SK-N-SH (cell line): Measurements from ENCODE around the gene KAT8. TPM values are rescaled to one million over a fixed set of nuclear protein-coding genes. Genes with fewer than 3 reads are reported as not detected.

ENCODE experiments used
- CTCF ChIA-PET: fragments of 300-600, 350-600 bp; formaldehyde crosslinking; extraction: SDS; loops from one replicate; lab custom pipeline; 2021; lab: Yijun Ruan, JAX
- POLR2A ChIA-PET: fragments of 350-600 bp; sonication (Branson Sonifier 250); formaldehyde crosslinking; extraction: SDS; loops from one replicate; lab custom pipeline; 2020; ENCODE audit warnings: antibody characterized with exemption, inconsistent platforms; lab: Yijun Ruan, JAX
- DNase-seq: peaks from one replicate; pipeline ENCODE4 v3.0.0; 2012
- H2AFZ ChIP-seq: fragments of 200-600 bp; sonication (generic); 2 replicates; pipeline ENCODE4 v1.8.1; 2016; ENCODE audit warnings: antibody characterized with exemption, mild to moderate bottlenecking, low read depth
- H3F3A ChIP-seq: fragments of 200-600 bp; sonication (generic); replicated peaks from 2 replicates; pipeline ENCODE3; 2016; ENCODE audit warnings: antibody characterized with exemption, mild to moderate bottlenecking; ENCODE audit not compliant: insufficient read depth
- H3K27ac ChIP-seq, 2 experiments: fragments of 200-500 bp in 1 of 2; fragments of 200-600 bp in 1 of 2; sonication (Bioruptor generic) in 1 of 2; sonication (generic), shearing (Covaris generic) in 1 of 2; 2 replicates each; pipeline versions ENCODE4 v1.5.1 to v1.6.1; 2014 to 2016; ENCODE audit warnings: low read depth in 2 of 2, inconsistent platforms in 1 of 2, low read length in 1 of 2, mild to moderate bottlenecking in 1 of 2, mixed read lengths in 1 of 2
- H3K27me3 ChIP-seq: fragments of 200-600 bp; sonication (generic), shearing (Covaris generic); 2 replicates; pipeline ENCODE4 v1.6.1; 2016; ENCODE audit warnings: mixed run types; ENCODE audit not compliant: insufficient read depth
- H3K36me3 ChIP-seq, 2 experiments: fragments of 200-500 bp in 1 of 2; fragments of 200-600 bp in 1 of 2; sonication (Bioruptor generic) in 1 of 2; sonication (generic) in 1 of 2; replicated peaks in 1 of 2; 2 replicates each; pipeline versions ENCODE3 to v1.5.1; 2014 to 2016; ENCODE audit warnings: low read length in 1 of 2, mild to moderate bottlenecking in 1 of 2; ENCODE audit not compliant: insufficient read depth in 2 of 2, control insufficient read depth in 1 of 2
- H3K4me1 ChIP-seq, 2 experiments: fragments of 200-500 bp in 1 of 2; fragments of 200-600 bp in 1 of 2; sonication (Bioruptor generic) in 1 of 2; sonication (generic), shearing (Covaris generic) in 1 of 2; 2 replicates each; pipeline versions ENCODE4 v1.5.1 to v1.6.1; 2014 to 2016; ENCODE audit warnings: low read depth in 1 of 2, low read length in 1 of 2, mixed run types in 1 of 2; ENCODE audit not compliant: insufficient read depth in 2 of 2, control insufficient read depth in 1 of 2
- H3K4me2 ChIP-seq: fragments of 200-600 bp; sonication (generic), shearing (Covaris generic); 2 replicates; pipeline ENCODE4 v1.6.1; 2017; ENCODE audit warnings: mixed run types
- H3K4me3 ChIP-seq, 2 experiments: fragments of 200-500 bp in 1 of 2; fragments of 200-600 bp in 1 of 2; sonication (Bioruptor generic) in 1 of 2; sonication (generic), shearing (Covaris generic) in 1 of 2; 2 replicates each; pipeline versions ENCODE4 v1.5.1 to v1.8.1; 2014 to 2016; ENCODE audit warnings: low read depth in 2 of 2, inconsistent platforms in 1 of 2, low read length in 1 of 2, mild to moderate bottlenecking in 1 of 2, mixed read lengths in 1 of 2, moderate library complexity in 1 of 2
- H3K79me2 ChIP-seq: fragments of 200-600 bp; sonication (generic); 2 replicates; pipeline ENCODE4 v1.8.1; 2017; ENCODE audit warnings: mild to moderate bottlenecking; ENCODE audit not compliant: insufficient read depth
- H3K9ac ChIP-seq: fragments of 200-600 bp; sonication (generic); 2 replicates; pipeline ENCODE4 v1.6.1; 2017; ENCODE audit warnings: mixed run types
- H3K9me2 ChIP-seq: fragments of 200-600 bp; sonication (generic); 2 replicates; pipeline ENCODE4 v1.6.1; 2017; ENCODE audit warnings: mixed run types
- H3K9me3 ChIP-seq: fragments of 200-600 bp; sonication (generic); 2 replicates; pipeline ENCODE4 v1.6.1; 2017; ENCODE audit warnings: mixed run types, mild to moderate bottlenecking, moderate library complexity
- H4K20me1 ChIP-seq: fragments of 200-600 bp; sonication (generic); 2 replicates; pipeline ENCODE4 v1.6.1; 2017; ENCODE audit warnings: mild to moderate bottlenecking, mixed run types; ENCODE audit not compliant: insufficient read depth
- CHD2 ChIP-seq: fragments of 150-350 bp; IDR thresholded peaks from 2 replicates; pipeline ENCODE4 v1.6.1; 2018; ENCODE audit warnings: low read length; ENCODE audit not compliant: partially characterized antibody
- EP300 ChIP-seq, 2 experiments: IDR thresholded peaks; 2 replicates each; pipeline versions ENCODE4 v1.4.0 to v1.6.1; 2012; ENCODE audit warnings: borderline replicate concordance in 1 of 2, low read depth in 1 of 2, low read length in 1 of 2
- EZH2phosphoT487 ChIP-seq: fragments of 200-600 bp; sonication (generic); IDR thresholded peaks from 2 replicates; pipeline ENCODE4 v1.6.1; 2017; ENCODE audit warnings: low read depth, mixed run types, mild to moderate bottlenecking, antibody characterized with exemption, moderate library complexity, borderline replicate concordance
- FOSL2 ChIP-seq: IDR thresholded peaks from 2 replicates; pipeline ENCODE4 v1.4.0; 2012; ENCODE audit warnings: low read depth, mild to moderate bottlenecking, moderate library complexity, borderline replicate concordance
- GATA2 ChIP-seq: sonication (generic); formaldehyde crosslinking; IDR thresholded peaks from 2 replicates; pipeline ENCODE4 v1.5.0; 2020; ENCODE audit warnings: mild to moderate bottlenecking, missing genetic modification reagents
- IRF3 ChIP-seq: fragments of 150-350 bp; IDR thresholded peaks from 2 replicates; pipeline ENCODE4 v1.6.1; 2016; ENCODE audit warnings: mild to moderate bottlenecking, low read depth, low read length
- JUND ChIP-seq: IDR thresholded peaks from 2 replicates; pipeline ENCODE4 v1.4.0; 2012
- MAX ChIP-seq: IDR thresholded peaks from 2 replicates; pipeline ENCODE4 v1.4.0; 2012; ENCODE audit warnings: low read depth
- MEF2A ChIP-seq: IDR thresholded peaks from 2 replicates; pipeline ENCODE4 v1.4.0; 2012; ENCODE audit warnings: low read depth, borderline replicate concordance
- NRF1 ChIP-seq: IDR thresholded peaks from 2 replicates; pipeline ENCODE4 v1.6.1; 2012; ENCODE audit warnings: low read depth, mild to moderate bottlenecking, low read length
- RAD21 ChIP-seq: IDR thresholded peaks from 2 replicates; pipeline ENCODE4 v1.6.1; 2012; ENCODE audit warnings: mild to moderate bottlenecking, low read length
- REST ChIP-seq: IDR thresholded peaks from 2 replicates; pipeline ENCODE4 v1.6.1; 2012; ENCODE audit warnings: mild to moderate bottlenecking, low read depth, low read length, moderate library complexity
- RFX5 ChIP-seq: IDR thresholded peaks from 2 replicates; pipeline ENCODE4 v1.6.1; 2012; ENCODE audit warnings: mild to moderate bottlenecking, improper control_type of control experiment, low read length
- SIN3A ChIP-seq: IDR thresholded peaks from 2 replicates; pipeline ENCODE4 v1.6.1; 2012; ENCODE audit warnings: low read depth, mild to moderate bottlenecking, low read length, moderate library complexity, borderline replicate concordance
- SMC3 ChIP-seq: IDR thresholded peaks from 2 replicates; pipeline ENCODE4 v1.6.1; 2012; ENCODE audit warnings: low read depth, low read length, improper control_type of control experiment
- TAF1 ChIP-seq: IDR thresholded peaks from 2 replicates; pipeline ENCODE4 v1.6.1; 2012; ENCODE audit warnings: low read depth, mild to moderate bottlenecking, low read length, moderate library complexity, borderline replicate concordance
- USF2 ChIP-seq: fragments of 150-350 bp; IDR thresholded peaks from 2 replicates; pipeline ENCODE4 v1.6.1; 2017; ENCODE audit warnings: antibody characterized with exemption, low read length, low read depth, borderline replicate concordance
- ZBTB33 ChIP-seq: IDR thresholded peaks from 2 replicates; pipeline ENCODE4 v1.4.0; 2012; ENCODE audit warnings: low read depth, borderline replicate concordance
- WGBS: methylation state at CpG from one replicate; pipeline ENCODE4 v1.1.6; 2017; ENCODE audit warnings: low lambda C conversion rate; 5-methylcytosine and 5-hydroxymethylcytosine counted together
- polyA plus RNA-seq, 3 experiments: library from polyadenylated mRNA; depleted of rRNA; stranded (reverse); fragments of >200 nt; gene quantifications; 2 replicates each; pipeline ENCODE4 v1.2.3, GENCODE V29; 2012

Gene KAT8
- polyA plus RNA-seq, 1 of the 3 experiments (the other 2 are of a cell fraction) = 52.0 TPM

GRCh38 chr16:31133046-31133501 is 15.6 kb downstream of the KAT8 start:
- no peaks in the 10 kb centered on the region for H3K79me2 ChIP-seq
- peaks cover 0 to 13% of the 10 kb centered on the region in 2 experiments for H3K36me3 ChIP-seq
- ChIA-PET CTCF (interaction anchor here (1.5 kb wide), 1 partner anchor 9 kb away, joined by 4 read pairs; no protein-coding TSS in a partner anchor), POLR2A (interaction anchor here (3.9 kb wide), 1 partner anchor 16 kb away, joined by 15 read pairs; the partner anchor contains the start of gene KAT8)
- H3K4me1 ChIP-seq = peaks cover 0 to 20% of the 10 kb centered on the region in 2 experiments; a peak in 1 of 4 replicates
- TF ChIP-seq ZBTB33 (no peak), JUND (no peak), FOSL2 (no peak), MAX (no peak), REST (no peak), CHD2 (no peak), IRF3 (no peak), USF2 (no peak), NRF1 (no peak), SIN3A (no peak), SMC3 (no peak), RFX5 (no peak), TAF1 (no peak), RAD21 (no peak), EZH2phosphoT487 (no peak), GATA2 (no peak), EP300 (IDR thresholded peaks at IDR 0.05; ENCODE audit: borderline replicate concordance in 1 of 2, low read depth in 1 of 2, low read length in 1 of 2) (no peak), MEF2A (no peak)
- 71% methylated on average over 1 of the region's 6 CpGs for WGBS
- H3K9me2 ChIP-seq = no peaks in the 10 kb centered on the region
- H4K20me1 ChIP-seq = no peaks in the 10 kb centered on the region
- no peak overlapping the region for H3K4me2 ChIP-seq
- no peaks in the 10 kb centered on the region for H3K27me3 ChIP-seq
- no peak overlapping the region for H2AFZ ChIP-seq
- H3K27ac ChIP-seq = no peak overlapping the region; a peak in 1 of 4 replicates
- no peak overlapping the region for H3K4me3 ChIP-seq
- H3F3A ChIP-seq = no peaks in the 10 kb centered on the region
- H3K9ac ChIP-seq = no peak overlapping the region
- DNase-seq = no peak
- H3K9me3 ChIP-seq = no peaks in the 10 kb centered on the region
